Fibroblast of mammary gland (primary cell): ENCODE data around the gene MICAL2.

Source experiments
- DNase-seq: peaks from one replicate; pipeline ENCODE4 v3.0.0-alpha.2; 2010; ENCODE audit warnings: low read depth
- H3K4me3 ChIP-seq: 2 replicates; pipeline ENCODE4 v1.5.1; 2011; ENCODE audit warnings: low read depth, mild to moderate bottlenecking, low read length, moderate library complexity; ENCODE audit not compliant: control insufficient read depth
- CTCF ChIP-seq: conservative IDR thresholded peaks from 2 replicates; pipeline ENCODE4 v1.5.1; 2011; ENCODE audit warnings: low read depth, low read length, inconsistent platforms; ENCODE audit not compliant: control insufficient read depth, insufficient read depth

Gene MICAL2

GRCh38 chr11:12281571-12282478, 171.4 kb downstream of the MICAL2 start:
- no peak overlapping the region for H3K4me3 ChIP-seq
- DNase-seq = peak; percentile 84
- TF ChIP-seq CTCF = peak; percentile 98

GRCh38 chr11:12282676-12283075, 172.3 kb downstream of the MICAL2 start:
- TF ChIP-seq CTCF = no peak
- peak; percentile 22 for DNase-seq
- no peak overlapping the region for H3K4me3 ChIP-seq

- peak; percentile 82 for DNase-seq
Measured at GRCh38 chr11:12284316-12285050, 174.1 kb downstream of the MICAL2 start.

GRCh38 chr11:12285106-12285505, 174.7 kb downstream of the MICAL2 start:
- peak overlapping the region; percentile 12 for H3K4me3 ChIP-seq
- no peak for TF ChIP-seq CTCF
- peak; percentile 96 for DNase-seq

More at GRCh38 chr11:12284316-12285050, 174.1 kb downstream of the MICAL2 start:
- peak overlapping the region; percentile 12 for H3K4me3 ChIP-seq
- TF ChIP-seq CTCF = no peak

GRCh38 chr11:12285811-12286222, 175.4 kb downstream of the MICAL2 start:
- no peak for TF ChIP-seq CTCF
- H3K4me3 ChIP-seq = no peak overlapping the region
- DNase-seq = no peak

- DNase-seq = no peak
- H3K4me3 ChIP-seq = peak overlapping the region; percentile 11
- TF ChIP-seq CTCF = no peak
Measured at GRCh38 chr11:12286606-12287005, 176.2 kb downstream of the MICAL2 start.
